Karpas-422 (cell line): Measurements from ENCODE around the gene DHRS13. TPM values are rescaled to one million over a fixed set of nuclear protein-coding genes. Genes with fewer than 3 reads are reported as not detected.
A peak's percentile ranks its signal among the peaks of the same experiment; 100 is the strongest.
"Not testable (repeated sequence)": the region's sequence is repeated elsewhere in the genome, so short reads cannot be mapped to it uniquely, and the experiment has no call there.

Experiments used
- DNase-seq: peaks from one replicate; pipeline ENCODE4 v3.0.0-alpha.2; 2015
- H2AFZ ChIP-seq: fragments of 200-600 bp; sonication (generic); 2 replicates; pipeline ENCODE4 v1.6.1; 2014; ENCODE audit warnings: antibody characterized with exemption, low read length, mixed read lengths
- H3K27ac ChIP-seq: fragments of 200-600 bp; sonication (generic); 2 replicates; pipeline ENCODE4 v1.5.1; 2014; ENCODE audit warnings: mild to moderate bottlenecking, low read length, moderate library complexity
- H3K27me3 ChIP-seq: fragments of 200-600 bp; sonication (generic); 2 replicates; pipeline ENCODE4 v1.6.1; 2014; ENCODE audit warnings: low read length, mixed read lengths
- H3K36me3 ChIP-seq: fragments of 200-600 bp; sonication (generic); 2 replicates; pipeline ENCODE4 v1.6.1; 2014; ENCODE audit warnings: low read length, mixed read lengths; ENCODE audit not compliant: insufficient read depth
- H3K4me1 ChIP-seq: fragments of 200-600 bp; sonication (generic); 2 replicates; pipeline ENCODE4 v1.6.1; 2014; ENCODE audit warnings: mild to moderate bottlenecking, low read length, mixed read lengths
- H3K4me2 ChIP-seq: fragments of 200-600 bp; sonication (generic); 2 replicates; pipeline ENCODE4 v1.6.1; 2014; ENCODE audit warnings: low read length, low read depth, mild to moderate bottlenecking; ENCODE audit not compliant: poor library complexity, severe bottlenecking
- H3K4me3 ChIP-seq: fragments of 200-600 bp; sonication (generic); 2 replicates; pipeline ENCODE4 v1.5.1; 2014; ENCODE audit warnings: mild to moderate bottlenecking, antibody characterized with exemption, low read length, mixed read lengths
- H3K79me2 ChIP-seq: fragments of 200-600 bp; sonication (generic); 2 replicates; pipeline ENCODE4 v1.6.1; 2014; ENCODE audit warnings: mild to moderate bottlenecking, low read length, mixed read lengths
- H3K9ac ChIP-seq: fragments of 200-600 bp; sonication (generic); 2 replicates; pipeline ENCODE4 v1.6.0; 2014; ENCODE audit warnings: low read length
- H3K9me2 ChIP-seq: fragments of 200-600 bp; sonication (generic), shearing (Covaris generic); replicated peaks from 2 replicates; pipeline ENCODE4 v1.6.0; 2014; ENCODE audit warnings: mild to moderate bottlenecking, low read length, moderate library complexity; ENCODE audit not compliant: insufficient read depth
- H3K9me3 ChIP-seq: fragments of 300-700, 200-600 bp; sonication (generic); 2 replicates; pipeline ENCODE4 v1.6.1; 2014; ENCODE audit warnings: low read length, mixed read lengths
- H4K20me1 ChIP-seq: fragments of 200-600 bp; sonication (generic); 2 replicates; pipeline ENCODE4 v1.6.1; 2014; ENCODE audit warnings: mild to moderate bottlenecking, antibody characterized with exemption, low read length, low read depth; ENCODE audit not compliant: insufficient read depth
- total RNA-seq: library from RNA; depleted of rRNA; stranded (reverse); fragments of >200 nt; shearing (Covaris generic); gene quantifications from 2 replicates; pipeline ENCODE4 v1.2.3, GENCODE V29; 2014; ENCODE audit warnings: low replicate concordance

Gene DHRS13
- total RNA-seq, 1 experiment from 2014 or later: 12.9 TPM

- Histone ChIP-seq H3K79me2 (no peaks in the 10 kb centered on the region), H3K9ac (no peak overlapping the region), H3K4me3 (no peak overlapping the region), H3K4me2 (no peak overlapping the region), H3K9me3 (no peaks in the 10 kb centered on the region), H4K20me1 (no peaks in the 10 kb centered on the region; the same call in 1 of the 2 replicates), H2AFZ (no peak overlapping the region), H3K9me2 (no peaks in the 10 kb centered on the region), H3K27ac (no peak overlapping the region), H3K4me1 (peaks cover 3% of the 10 kb centered on the region), H3K36me3 (0 out of 2 replicates have a peak, but pooled peaks cover 4% of the 10 kb centered on the region), H3K27me3 (no peaks in the 10 kb centered on the region)
- no peak for DNase-seq
Measured at GRCh38 chr17:28881533-28882056, 21.3 kb downstream of the DHRS13 start.

GRCh38 chr17:28880572-28880945 lies 22.3 kb downstream of the DHRS13 start:
- Histone ChIP-seq H3K9ac (no peak overlapping the region), H4K20me1 (no peaks in the 10 kb centered on the region; the same call in 1 of the 2 replicates), H3K36me3 (0 out of 2 replicates have a peak, but pooled peaks cover 4% of the 10 kb centered on the region), H3K9me2 (no peaks in the 10 kb centered on the region), H3K4me3 (no peak overlapping the region), H3K4me2 (no peak overlapping the region), H3K9me3 (no peaks in the 10 kb centered on the region), H3K27me3 (no peaks in the 10 kb centered on the region), H3K4me1 (peaks cover 14% of the 10 kb centered on the region), H3K27ac (no peak overlapping the region), H3K79me2 (no peaks in the 10 kb centered on the region), H2AFZ (no peak overlapping the region)
- no peak for DNase-seq

GRCh38 chr17:28879886-28880571 lies 22.9 kb downstream of the DHRS13 start:
- H2AFZ ChIP-seq: no peak overlapping the region
- no peaks in the 10 kb centered on the region; the same call in 1 of the 2 replicates for H4K20me1 ChIP-seq
- 0 out of 2 replicates have a peak, but pooled peaks cover 4% of the 10 kb centered on the region for H3K36me3 ChIP-seq
- no peaks in the 10 kb centered on the region for H3K9me3 ChIP-seq
- H3K9me2 ChIP-seq: no peaks in the 10 kb centered on the region
- no peak overlapping the region for H3K4me3 ChIP-seq
- H3K9ac ChIP-seq: no peak overlapping the region
- H3K4me1 ChIP-seq: peaks cover 15% of the 10 kb centered on the region
- H3K27me3 ChIP-seq: no peaks in the 10 kb centered on the region
- no peaks in the 10 kb centered on the region for H3K79me2 ChIP-seq
- no peak for DNase-seq
- no peak overlapping the region for H3K4me2 ChIP-seq
- no peak overlapping the region for H3K27ac ChIP-seq

GRCh38 chr17:28878981-28879380 lies 23.9 kb downstream of the DHRS13 start:
- Histone ChIP-seq H3K9ac (no peak overlapping the region), H3K27me3 (no peaks in the 10 kb centered on the region), H4K20me1 (no peaks in the 10 kb centered on the region; the same call in 1 of the 2 replicates), H3K79me2 (no peaks in the 10 kb centered on the region), H3K9me2 (no peaks in the 10 kb centered on the region), H3K4me3 (no peak overlapping the region), H3K36me3 (0 out of 2 replicates have a peak, but pooled peaks cover 4% of the 10 kb centered on the region), H3K27ac (no peak overlapping the region), H2AFZ (no peak overlapping the region), H3K4me1 (peaks cover 15% of the 10 kb centered on the region), H3K9me3 (no peaks in the 10 kb centered on the region), H3K4me2 (no peak overlapping the region)
- peak; percentile 81 for DNase-seq

DNA sequence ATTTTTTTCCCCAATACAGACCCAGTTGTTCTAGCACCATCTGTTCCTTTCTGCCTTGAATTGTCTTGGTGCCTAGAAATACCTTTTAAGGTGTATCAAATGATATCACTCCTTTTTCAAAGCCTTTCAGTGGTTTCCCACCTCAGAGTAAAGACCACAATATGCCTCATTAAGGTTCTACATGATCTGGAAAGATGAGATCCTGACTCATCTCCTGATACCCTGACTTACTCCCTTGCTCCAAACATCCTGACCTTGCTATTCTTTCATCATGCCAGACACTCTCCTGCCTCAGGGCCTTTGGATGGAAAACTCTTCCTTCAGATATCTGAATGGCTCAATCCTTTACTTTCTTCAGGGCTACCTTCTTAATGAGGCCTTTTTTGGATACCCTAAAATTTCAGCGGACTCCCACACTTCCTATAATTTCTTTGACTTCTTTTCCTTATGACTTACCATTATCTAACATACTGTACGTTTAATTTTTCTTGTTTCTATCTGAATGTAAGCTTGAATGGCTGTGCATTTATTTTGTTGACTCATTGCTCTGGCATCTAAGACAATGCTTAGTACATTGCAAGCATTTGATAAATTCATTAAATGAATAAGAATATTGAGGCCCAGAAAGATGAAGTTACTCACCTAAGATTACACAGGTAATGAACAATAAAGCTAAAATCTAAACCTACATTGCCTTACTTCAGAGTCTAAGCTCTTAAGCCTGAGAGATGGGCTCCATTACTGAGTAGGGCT lies 24.5 kb downstream of the DHRS13 start:
- no peak overlapping the region for H3K9ac ChIP-seq
- H2AFZ ChIP-seq: no peak overlapping the region
- 0 out of 2 replicates have a peak, but pooled peaks cover 4% of the 10 kb centered on the region for H3K36me3 ChIP-seq
- H3K27ac ChIP-seq: no peak overlapping the region
- H3K4me2 ChIP-seq: no peak overlapping the region
- no peak overlapping the region for H3K4me3 ChIP-seq
- H3K9me3 ChIP-seq: no peaks in the 10 kb centered on the region
- H3K79me2 ChIP-seq: no peaks in the 10 kb centered on the region
- no peaks in the 10 kb centered on the region for H3K9me2 ChIP-seq
- peaks cover 15% of the 10 kb centered on the region for H3K4me1 ChIP-seq
- H4K20me1 ChIP-seq: no peaks in the 10 kb centered on the region; the same call in 1 of the 2 replicates
- no peak for DNase-seq
- no peaks in the 10 kb centered on the region for H3K27me3 ChIP-seq

GRCh38 chr17:28877150-28877711 lies 25.6 kb downstream of the DHRS13 start:
- not testable (repeated sequence) for H3K4me3 ChIP-seq, H3K9me3 ChIP-seq, H3K9ac ChIP-seq, H3K27me3 ChIP-seq, H3K4me2 ChIP-seq, H3K9me2 ChIP-seq, DNase-seq, H3K36me3 ChIP-seq, H2AFZ ChIP-seq, H4K20me1 ChIP-seq, H3K27ac ChIP-seq, H3K79me2 ChIP-seq
- H3K4me1 ChIP-seq: peaks cover 15% of the 10 kb centered on the region

DNA sequence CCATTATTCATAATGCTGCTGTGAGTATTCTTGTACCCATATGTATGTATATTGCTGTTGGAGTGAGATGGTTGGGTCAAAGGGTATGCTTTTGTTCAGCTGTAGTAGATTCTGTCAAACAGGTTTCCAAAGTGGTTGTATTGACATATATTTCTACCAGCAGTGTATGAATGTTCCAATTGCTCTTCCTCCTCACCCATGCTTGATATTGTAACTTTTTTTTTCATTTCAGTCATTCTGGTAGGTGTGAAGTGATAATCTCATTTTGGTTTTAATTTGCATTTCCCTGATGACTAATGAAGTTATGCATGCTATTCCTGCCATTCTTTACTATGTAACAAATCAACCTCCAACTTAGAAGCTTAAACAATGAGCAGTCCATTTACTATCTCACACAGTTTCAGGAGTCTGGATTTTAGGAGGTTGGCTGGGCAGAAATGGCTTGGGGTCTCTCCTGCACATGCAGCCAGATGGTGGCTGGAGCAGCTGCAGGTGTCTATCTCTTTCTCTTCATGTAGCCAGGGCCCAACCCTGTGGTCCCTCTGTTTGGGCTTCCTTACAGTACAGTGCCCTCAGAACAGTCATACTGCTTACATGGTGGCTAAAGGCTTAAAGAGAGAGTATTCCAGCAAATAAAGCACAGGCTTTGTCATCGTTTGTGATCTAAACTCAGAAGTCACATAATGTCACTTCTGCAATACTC lies 26.9 kb downstream of the DHRS13 start:
- no peak for DNase-seq
- Histone ChIP-seq H4K20me1 (no peaks in the 10 kb centered on the region), H3K4me2 (peak overlapping the region; percentile 29), H3K4me1 (peaks cover 15% of the 10 kb centered on the region), H3K27me3 (no peaks in the 10 kb centered on the region), H2AFZ (no peak overlapping the region), H3K79me2 (no peaks in the 10 kb centered on the region), H3K27ac (no peak overlapping the region), H3K9me2 (no peaks in the 10 kb centered on the region), H3K36me3 (0 out of 2 replicates have a peak, but pooled peaks cover 4% of the 10 kb centered on the region), H3K9me3 (no peaks in the 10 kb centered on the region), H3K9ac (no peak overlapping the region; the same call in 1 of the 2 replicates), H3K4me3 (no peak overlapping the region)
